ENCODE results near the gene PLSCR1.

The PLSCR1 gene, protein sequence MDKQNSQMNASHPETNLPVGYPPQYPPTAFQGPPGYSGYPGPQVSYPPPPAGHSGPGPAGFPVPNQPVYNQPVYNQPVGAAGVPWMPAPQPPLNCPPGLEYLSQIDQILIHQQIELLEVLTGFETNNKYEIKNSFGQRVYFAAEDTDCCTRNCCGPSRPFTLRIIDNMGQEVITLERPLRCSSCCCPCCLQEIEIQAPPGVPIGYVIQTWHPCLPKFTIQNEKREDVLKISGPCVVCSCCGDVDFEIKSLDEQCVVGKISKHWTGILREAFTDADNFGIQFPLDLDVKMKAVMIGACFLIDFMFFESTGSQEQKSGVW

DNA sequence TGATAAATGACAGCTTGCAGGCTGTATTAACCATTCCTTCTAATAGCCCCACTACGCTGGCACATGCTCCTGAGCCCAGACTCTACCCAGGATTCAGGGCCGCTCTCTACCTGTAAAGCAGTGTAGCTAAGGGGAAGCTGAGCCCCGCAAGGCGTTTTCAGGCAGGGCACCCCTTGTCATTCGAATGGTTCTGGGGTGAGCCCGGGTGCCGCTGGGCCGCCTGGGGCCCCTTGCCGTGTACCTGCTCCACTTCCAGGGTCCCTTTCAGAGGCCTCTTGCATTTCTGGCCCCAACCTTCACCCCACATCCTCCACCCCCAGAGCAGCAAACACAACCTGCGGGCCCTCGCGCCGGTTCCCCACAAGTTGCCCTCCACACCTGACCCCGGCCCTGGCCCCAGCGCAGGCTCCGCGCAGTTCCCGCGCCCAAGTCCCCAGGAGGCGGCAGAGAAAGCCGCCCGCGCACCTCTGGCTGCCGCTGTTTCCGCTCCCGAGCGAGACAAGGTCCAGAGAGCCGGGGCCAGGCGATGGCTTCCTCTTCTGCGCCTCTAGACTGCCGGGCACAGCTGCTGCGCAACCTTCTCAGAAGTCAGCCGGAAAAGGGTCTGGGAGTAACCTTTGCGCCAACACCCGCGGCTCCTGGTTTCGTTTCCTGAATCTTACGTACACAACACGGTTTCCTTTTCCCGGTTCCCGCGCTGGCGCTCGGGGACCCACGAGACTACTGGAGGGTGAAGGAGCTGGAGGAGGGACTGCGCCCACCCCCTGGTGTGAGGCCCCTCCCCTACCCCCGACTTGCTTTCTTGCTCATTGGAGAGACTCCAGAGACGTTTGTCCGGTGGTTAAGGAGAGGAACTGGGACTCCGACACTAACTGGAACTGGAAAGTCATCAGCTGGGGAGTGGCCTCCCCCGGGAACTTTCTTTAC lies at the start of gene PLSCR1:
TSS of gene PLSCR1 (minus strand) at position 606 of the 927 bp plus-strand sequence. CDS start 8,055 bp downstream, outside the sequence.
- peak; percentile 66 for DNase-seq

DNA sequence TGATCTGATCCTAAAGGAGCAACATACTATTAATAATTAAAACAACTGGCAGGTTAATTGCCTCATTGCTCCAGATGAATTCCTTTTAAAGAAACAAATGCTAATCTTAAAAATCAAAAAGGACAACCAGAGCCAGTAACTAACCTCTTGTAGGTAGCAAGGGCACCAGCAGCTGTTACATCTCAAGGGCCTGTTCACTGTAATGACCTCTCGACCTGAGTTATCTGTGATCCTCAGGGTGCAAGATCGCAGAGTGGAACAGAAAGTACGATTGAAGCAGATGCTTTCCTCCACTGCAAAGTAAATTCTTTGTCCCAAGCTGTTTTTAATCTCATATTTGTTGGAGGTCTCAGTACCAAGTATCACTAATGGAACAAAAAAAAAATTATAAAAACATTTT lies 49.4 kb upstream of the PLSCR1 start:
- no peak for DNase-seq

DNA sequence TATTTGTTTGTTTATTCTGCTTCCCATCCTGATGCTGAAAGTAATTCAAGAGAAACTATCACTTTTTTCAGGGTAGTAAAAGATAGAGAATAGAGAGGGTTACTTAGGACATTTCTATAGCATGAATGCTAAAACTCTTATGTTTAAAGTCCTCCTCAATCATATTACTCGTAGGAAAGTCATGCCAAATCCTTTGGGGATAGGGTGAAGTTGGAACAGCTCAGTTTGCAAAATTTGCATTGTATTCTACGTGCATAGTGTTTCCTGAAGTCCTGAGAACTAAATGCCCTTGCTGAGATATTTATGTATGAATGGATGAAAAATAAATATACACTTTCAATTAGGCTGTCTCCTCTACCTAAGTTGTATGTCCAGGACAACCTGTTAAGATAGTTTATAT lies 46.1 kb upstream of the PLSCR1 start:
- DNase-seq = no peak

DNA sequence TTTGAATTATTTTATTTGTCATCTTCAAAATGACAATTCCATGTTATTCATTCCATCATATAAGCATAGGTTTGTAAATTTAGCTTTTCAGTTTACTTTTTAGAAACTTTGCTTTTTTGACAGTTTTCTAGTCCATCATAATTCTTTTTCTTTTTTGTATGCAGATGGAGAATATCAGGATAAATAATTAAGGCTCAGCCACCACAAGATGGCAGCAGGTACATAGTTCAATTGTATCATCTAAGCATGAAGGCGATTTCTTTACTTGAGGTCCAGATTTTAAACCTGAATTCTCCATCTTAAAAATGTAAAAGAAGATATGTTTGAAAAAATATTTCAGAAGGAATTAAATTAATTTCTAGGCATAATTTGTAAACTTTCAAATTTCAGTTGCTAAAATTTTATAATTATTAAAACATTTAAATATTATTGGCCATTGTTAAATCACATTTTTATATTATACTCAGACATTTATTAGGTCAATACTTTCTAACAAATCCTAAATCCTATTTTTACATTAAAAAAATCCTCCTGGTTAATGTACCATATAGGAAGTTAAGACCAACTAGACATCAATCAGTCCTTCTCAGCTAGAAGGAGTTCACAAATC lies 45.6 kb upstream of the PLSCR1 start:
- DNase-seq = no peak

DNA sequence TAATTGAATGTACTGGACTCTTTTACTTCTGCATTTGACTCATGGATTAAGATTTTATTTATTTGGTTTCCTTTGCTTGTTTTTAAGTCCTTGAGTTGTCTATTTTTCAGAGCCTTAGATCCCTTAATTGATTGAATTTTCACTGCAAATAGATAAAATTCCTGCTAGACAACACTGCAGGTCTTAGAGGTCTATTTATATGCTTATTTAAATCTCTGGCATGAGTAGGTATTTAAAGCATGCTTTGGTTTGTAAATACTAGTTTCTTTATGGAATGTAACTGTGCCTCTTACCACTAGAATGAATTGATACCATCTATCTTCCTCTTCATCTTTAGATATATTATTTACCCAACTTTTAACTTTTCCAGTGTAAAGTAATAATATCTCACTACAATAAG lies 40.7 kb upstream of the PLSCR1 start:
- DNase-seq = no peak

DNA sequence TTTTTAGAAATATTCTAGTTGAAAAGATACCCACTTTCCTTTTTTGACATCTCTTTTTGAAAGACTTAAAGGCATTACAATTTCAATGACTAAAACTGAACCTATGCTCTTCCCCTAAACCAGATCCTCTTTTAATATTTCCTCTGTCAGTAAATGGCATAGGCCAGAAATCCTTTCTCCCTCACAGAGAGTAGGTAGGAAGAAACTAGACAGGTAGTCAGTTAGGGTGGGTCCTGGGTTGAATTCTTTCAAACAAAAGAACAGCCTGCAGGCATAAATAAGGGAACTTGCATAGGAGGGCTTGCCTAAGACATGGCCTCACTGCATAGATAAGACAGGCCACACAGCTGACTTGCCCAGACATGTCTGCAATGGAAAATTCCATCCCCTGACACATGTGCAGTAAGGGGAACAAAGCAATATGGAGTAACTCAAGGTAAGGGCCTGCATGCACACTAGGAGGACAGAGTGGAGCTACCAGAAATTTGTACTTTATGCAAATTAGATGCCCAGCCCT lies 37.6 kb upstream of the PLSCR1 start:
- DNase-seq = no peak

DNA sequence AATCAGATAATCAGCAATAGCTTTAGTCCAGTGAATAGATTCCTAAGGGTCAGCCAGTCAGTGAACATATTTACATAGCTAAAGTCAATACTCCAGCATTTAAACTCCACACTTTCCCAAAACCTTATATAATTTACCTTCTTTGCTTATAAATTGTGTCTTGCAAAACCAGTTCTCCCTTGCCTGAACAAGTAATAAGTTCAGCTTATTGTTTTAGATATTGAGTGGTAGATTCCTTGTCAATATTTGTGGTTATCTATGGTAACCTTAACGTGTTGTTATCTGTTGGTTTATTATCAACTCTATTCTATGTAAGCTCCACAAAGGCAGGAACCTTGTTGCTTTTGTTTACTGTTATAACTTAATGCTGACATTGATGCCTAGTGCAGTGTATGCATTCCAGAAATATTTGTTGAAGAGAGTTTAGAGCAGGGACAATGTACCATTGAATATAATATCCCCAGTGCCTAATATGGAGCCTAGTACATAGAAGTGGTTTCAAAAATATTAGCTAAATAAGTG lies 36.7 kb upstream of the PLSCR1 start:
- DNase-seq = no peak

DNA sequence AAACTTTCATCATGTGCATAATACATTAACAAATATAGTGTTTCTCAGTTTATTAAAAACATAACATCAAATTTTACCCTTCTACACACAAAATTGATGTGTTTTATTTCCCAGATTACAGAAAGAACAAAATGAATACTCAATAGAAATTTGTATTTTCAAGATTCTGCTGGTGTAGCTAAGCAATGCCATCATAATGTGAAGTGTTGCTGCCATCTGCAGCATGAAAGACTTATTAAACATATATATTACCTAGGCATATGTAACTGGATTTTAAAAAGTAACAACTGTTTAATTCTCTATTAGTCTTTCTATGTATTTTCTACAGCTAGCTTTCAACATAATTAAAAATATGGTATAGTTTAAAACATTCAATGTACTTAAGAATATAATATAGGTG lies 33.3 kb upstream of the PLSCR1 start:
- DNase-seq = no peak

DNA sequence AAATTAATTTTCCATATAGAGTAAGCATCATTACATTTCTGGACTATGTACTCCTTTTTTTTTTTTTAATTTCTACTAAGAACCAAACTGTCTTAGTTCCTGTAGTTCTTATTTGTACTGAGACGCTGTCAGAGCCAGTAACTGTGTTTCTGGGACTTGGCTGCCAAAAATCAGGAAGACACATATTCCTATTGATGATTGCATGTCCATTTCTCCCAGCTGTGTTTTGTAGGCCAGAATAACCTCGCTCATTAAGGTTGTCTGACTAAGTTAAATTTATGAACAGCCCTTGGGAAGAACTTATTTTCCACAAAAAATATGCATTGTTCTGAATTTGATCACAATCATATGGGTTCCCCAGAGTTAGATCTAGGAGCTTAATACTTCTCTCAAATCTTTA lies 31.2 kb upstream of the PLSCR1 start:
- DNase-seq = no peak

DNA sequence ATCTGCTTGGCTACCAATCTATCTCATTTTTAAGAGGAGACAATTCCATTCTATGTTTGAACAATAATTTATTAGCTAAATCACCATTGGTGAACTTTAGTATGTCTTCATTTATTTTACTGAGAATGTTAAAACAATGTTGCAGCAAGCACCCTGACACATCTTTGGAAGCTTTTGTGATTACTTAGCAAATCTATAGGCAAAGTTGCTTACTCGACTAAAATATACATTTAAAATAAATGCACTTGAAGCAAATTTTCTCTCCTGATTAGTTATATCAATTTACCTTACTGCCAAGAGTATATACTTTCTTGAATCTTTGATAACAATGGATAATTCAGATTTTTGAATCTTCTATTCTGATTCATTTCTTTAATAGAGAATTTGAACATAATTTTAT lies 29.8 kb upstream of the PLSCR1 start:
- no peak for DNase-seq

DNA sequence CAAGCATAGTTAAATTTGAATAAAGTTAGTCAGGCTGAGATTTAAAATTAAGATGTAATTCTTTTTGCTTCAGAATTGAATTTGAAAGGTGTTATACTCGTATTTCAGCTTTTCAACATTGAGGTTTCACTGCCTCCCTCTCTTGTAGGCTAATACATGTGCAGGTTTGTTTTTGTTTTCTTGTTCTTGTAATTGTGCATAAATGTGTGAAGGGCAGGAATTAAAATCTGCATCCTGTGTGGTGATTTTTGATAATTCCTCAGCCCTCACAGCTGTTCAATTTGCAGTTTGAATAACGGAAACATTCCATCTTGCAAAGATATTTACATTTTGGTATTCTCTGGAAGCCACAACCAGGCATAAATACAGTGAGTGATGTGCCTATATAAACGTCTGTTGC lies 24.9 kb upstream of the PLSCR1 start:
- no peak for DNase-seq

DNA sequence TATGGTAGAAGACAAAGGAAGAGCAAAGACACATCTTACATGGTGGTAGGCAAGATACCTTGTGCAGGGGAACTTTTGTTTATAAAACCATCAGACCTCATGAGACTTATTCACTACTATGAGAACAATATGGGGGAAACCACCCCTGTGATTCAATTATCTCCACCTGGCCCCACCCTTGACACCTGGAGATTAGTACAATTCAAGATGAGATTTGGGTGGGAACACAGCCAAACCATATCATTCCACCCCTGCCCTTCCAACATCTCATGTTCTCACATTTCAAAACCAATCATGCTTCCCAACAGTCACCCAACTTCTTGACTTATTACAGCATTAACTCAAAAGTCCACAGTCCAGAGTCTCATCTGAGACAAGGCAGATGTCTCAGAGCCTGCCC lies 21.7 kb upstream of the PLSCR1 start:
- no peak for DNase-seq

DNA sequence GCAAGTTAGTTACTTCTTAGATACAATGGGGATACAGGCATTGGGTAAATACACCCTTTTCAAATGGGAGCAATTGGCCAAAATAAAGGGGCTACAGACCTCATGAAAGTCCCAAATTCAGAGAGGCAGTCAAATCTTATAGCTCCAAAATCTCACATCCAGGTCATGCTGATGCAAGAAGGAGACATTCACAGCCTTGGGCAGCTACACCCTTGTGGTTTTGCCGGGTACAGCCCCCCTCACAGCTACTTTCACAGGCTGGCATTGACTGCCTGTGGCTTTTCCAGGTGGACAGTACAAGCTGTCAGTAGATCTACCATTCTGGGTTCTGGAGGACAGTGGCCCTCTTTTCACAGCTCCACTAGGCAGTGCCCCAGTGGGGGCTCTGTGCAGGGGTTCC lies 17.5 kb upstream of the PLSCR1 start:
- no peak for DNase-seq

DNA sequence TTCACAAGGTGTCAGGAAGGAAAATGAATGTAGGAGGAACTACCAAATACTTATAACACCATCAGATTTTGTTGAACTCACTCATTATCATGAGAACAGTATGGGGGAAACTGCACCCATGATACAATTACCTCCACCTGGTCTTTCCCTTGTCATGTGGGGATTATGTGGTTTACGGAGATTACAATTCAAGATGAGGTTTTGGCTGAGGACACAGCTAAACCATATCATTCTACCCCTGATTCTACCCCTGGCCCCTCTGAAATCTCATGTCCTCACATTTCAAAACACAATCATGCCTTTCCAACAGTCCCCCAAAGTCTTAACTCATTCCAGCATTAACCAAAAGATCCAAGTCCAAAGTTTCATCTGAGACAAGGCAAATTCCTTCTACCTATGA lies 17.1 kb upstream of the PLSCR1 start:
- DNase-seq = no peak

DNA sequence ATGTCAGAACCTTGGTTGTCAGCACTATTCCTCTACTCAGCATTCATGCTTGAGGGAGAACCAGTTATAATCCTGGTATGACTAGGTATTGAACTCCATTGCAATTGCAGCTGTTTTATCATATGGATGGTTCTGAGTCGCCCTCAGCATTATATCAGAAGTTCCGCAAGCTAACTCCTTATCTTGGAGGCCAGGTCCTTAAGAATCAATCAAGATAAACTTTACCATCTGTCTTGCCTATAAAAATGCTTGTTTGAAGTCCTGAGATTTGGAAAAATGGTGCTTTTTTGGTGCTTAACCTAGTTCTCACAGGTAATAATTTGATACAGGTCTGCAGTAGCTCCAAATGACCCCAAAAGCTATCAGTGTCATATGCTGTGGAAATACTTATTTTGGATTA lies 16.3 kb upstream of the PLSCR1 start:
- no peak for DNase-seq

DNA sequence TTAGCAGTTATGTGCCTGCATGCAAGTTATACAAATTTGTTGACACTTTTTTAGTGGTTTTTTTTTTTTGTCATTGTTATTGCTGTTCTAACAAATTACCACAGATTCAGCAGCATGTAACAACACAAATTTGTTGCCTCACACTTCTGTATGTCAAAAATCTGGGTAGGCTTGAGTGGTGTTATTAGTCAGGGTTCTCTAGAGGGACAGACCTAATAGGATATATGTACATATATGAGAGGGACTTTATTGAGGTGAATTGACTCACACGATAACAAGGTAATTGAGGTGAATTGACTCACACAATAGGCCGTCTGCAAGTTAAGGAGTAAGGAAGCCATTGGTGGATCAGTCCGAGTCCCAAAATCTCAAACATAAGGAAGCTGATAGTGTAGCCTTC lies 15.0 kb upstream of the PLSCR1 start:
- DNase-seq = no peak

DNA sequence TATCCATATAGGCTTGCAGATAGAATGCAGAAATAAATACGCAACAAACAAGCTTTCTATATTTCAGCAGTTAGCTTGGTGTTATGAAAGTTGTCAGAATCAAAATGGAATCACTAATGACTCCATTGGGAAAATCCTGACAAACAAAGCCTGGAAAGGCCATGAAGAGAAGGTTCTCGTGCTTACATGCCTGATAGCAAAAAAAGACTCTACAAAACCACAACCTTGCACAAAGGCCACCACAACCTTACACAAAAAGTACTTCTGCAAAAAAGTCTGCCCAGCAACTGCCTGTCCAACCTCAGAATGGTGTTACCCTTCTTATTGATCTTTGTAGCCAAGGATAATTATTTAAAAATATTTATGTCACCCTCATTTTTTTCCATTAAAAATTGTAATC lies 14.4 kb upstream of the PLSCR1 start:
- DNase-seq = no peak

DNA sequence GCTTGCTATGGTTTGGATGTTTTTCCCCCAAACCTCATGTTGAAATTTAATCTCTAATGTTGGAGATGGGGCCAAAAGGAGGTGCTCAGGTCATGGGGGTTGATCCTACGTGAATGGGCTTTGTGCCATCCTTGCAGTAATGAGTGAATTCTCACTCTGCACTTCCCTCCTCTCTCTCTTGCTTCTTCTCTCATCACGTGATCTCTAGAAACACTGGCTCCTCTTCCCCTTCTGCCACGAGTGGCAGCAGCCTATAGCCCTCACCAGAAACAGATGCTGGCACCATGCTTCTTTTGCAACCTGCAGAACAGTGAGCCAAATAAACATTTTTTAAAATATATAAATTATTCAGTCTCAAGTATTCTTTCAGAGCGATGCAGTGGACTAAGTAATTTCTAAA lies 13.3 kb upstream of the PLSCR1 start:
- DNase-seq = no peak

DNA sequence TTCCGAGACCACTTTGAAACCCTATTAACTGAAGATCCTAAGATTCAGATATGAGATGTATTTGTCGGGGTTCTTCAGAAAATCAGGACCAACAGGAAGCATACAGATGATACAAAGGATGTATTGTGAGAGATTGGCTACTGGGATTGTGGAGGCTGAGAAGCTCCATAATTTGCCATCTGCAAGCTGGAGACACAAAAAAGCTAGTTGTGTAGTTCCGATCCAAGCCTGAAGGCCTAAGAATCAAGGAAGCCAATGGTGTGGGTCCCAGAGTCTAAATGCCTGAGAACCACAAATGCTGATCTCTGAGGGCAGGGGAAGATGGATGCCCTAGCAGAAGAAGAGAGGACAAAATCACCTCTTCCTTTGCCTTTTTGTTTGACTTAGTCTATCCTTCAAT lies 10.9 kb upstream of the PLSCR1 start:
- no peak for DNase-seq

DNA sequence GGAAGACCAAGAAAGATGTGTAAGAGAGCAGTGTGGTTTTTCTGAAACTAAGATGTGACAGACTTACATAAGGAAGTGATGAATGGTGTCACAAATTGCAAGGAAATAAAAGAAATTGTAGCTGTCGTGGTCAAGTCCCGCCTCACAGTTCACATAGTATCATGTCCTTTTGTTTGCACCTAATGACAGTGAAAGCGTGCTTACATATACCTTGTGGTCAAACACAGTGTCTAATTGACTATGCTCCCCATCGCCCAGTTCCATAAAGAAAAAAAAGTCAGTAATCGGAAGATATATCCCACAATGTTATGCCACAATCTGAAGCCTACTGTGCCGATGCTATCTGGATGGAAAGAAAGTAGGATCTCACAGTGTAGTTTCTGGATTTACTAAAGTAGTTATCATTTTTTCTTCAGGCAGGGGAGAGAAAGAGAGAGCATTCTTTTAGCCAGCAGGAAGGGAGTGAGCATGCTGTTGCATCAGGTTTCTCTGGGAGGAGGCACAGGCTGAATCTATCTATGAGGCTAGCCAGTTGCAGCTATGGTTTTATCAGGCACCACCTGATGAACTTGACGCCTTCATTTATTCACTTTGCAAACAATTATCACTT lies 9.8 kb upstream of the PLSCR1 start:
- DNase-seq = no peak

DNA sequence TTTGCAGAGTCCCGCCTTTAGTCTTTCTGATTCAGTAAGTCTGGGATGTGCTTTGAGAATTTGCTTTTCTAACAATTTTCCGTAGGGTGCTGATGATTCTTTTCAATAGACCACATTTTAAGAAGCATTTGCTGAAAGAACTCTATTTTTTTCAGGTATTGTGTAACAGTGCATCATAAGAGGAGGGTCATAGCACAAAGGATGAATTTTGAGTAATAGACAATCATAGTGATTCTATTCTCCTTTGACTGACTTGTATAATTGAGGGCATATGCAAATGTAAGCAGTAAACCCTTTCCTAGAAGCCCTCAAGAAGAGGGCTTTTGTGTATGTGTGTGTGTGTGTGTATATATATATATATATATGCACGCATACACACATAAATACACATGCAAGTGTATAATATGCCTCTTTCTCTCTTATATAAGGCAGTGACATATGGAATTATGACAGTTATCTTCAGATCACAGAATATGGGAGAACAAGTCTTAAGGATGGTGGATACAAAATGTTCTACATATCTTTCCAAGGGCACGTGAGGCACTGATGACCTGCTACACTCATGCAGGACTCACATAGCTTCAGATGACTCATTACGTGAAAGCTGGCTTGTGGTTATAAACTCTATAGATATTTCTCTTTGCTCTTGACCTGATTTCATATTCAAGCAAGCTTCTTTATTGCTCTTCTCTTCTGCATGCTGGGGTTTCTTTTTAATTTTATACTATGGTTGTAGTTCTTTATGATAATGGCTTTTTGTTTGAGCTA lies 6.5 kb upstream of the PLSCR1 start:
- DNase-seq = no peak

DNA sequence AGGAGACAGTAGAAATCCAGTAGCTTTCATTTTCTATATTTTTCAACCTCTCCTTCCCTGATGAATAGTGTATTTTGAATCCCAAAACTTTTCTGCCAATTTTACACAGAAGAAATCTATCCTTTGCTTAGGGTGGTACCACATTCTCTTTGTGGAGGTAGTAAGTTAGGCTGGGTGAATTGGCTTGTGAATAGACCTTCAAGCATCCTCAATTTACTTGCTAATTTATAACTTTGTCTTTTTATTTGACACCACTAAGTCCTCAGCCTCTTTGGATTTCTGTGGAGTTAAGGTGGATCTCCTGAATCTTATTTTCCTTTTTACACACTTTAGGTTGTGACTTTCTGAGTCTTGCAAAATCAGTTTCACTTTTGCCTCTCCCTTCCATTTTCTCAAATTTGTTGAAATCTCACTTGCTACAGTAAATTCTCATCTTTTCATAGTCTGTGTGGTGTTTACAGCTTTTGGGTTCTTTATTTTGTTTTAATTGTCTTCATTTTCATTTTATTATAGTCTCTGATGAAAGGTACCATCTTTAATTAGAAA lies 5.7 kb upstream of the PLSCR1 start:
- no peak for DNase-seq

All from stimulated activated naive CD4-positive, alpha-beta T cell treated with Interleukin-2 at 50 U/mL for 16 hours (primary cell).